ENCODE results near the gene HOXA3.
A peak's percentile ranks its signal among the peaks of the same experiment; 100 is the strongest.

Gene HOXA3

GRCh38 chr7:27151931-27152815 lies at the start of gene HOXA3:
Gene HOXA3 (minus strand): TSS chr7:27152583. CDS start chr7:27110640, 41,943 bp downstream.
- in situ Hi-C loops (cut with MboI; ENCODE audit: low pct_unique_long_range_greater_than_20kb, low sequenced_read_pairs): loop anchor here (10.0 to 25.0 kb wide), 2 partner anchors 297 to 1290 kb away; no protein-coding TSS in a partner anchor
- peak; percentile 52 for DNase-seq

DNA sequence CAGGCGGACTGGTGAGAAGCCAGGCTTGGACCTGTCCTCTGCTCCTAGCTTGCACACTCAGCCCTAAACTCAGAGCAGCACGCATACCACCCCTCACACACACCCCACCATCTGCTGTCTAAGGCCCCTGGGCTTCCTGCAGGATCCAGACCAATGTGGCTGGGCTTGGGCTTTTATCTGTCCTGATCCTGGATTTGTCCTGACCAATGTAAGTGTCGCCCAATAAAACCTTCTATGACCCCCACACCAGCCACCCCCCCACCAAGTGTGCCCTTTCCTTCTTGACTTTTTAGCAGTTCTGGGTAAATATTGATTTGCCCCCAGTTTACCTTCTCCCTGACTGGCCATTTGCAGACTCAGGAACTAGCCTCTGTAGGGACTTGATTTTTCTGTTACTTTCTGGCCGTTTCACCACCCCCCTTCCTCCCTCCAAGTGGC lies 49.2 kb upstream of the HOXA3 start:
- peak; percentile 60 for DNase-seq
- in situ Hi-C loops (cut with MboI; ENCODE audit: low pct_unique_long_range_greater_than_20kb, low sequenced_read_pairs): no loop called here

- in situ Hi-C loops (cut with MboI; ENCODE audit: low pct_unique_long_range_greater_than_20kb, low sequenced_read_pairs): no loop called here
- DNase-seq: peak; percentile 85
Measured at GRCh38 chr7:27200761-27201579, 48.6 kb upstream of the HOXA3 start.

GRCh38 chr7:27199849-27200760 lies 47.7 kb upstream of the HOXA3 start, which contains the start of gene HOXA13:
Gene HOXA13 (minus strand): TSS chr7:27200091. CDS start chr7:27200077, 14 bp downstream.
- DNase-seq: peak; percentile 90
- in situ Hi-C loops (cut with MboI; ENCODE audit: low pct_unique_long_range_greater_than_20kb, low sequenced_read_pairs): loop anchor here (25.0 kb wide), 1 partner anchor 838 kb away; no protein-coding TSS in a partner anchor

GRCh38 chr7:27198871-27199801 lies 46.8 kb upstream of the HOXA3 start:
- in situ Hi-C loops (cut with MboI; ENCODE audit: low pct_unique_long_range_greater_than_20kb, low sequenced_read_pairs): loop anchor here (25.0 kb wide), 1 partner anchor 837 kb away; no protein-coding TSS in a partner anchor
- DNase-seq: no peak

DNA sequence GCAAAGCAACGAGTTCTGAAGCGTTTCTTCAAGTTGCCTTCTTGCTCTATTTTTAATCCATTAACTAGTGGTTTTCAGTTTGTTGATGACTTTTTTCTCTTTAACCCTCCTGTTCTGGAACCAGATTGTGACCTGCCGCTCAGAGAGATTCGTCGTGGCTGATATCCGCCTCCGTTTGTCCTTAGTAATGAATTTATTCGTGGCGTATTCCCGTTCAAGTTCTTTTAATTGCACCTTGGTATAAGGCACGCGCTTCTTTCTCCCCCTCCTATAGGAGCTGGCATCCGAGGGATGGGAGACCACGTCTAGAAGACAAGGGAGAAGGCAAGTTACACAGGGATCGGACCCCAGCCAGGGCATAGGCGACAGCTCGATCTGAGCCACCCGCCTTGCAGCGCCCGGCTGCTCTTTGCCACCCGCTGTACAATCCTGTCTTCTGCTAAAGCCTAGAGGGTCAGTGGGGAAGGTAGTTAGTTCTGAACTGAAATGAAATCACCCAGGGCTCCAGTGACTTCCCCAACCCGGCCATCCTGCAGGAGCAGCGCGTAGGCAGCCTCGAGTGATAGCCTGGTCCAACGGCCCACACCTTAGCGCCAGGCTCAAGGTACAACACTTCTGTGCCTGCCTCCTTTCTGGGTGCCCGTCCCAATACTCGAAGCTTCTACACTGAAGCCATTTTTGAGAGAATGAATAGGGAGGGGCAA lies 45.9 kb upstream of the HOXA3 start:
- DNase-seq: peak; percentile 55
- in situ Hi-C loops (cut with MboI; ENCODE audit: low pct_unique_long_range_greater_than_20kb, low sequenced_read_pairs): loop anchor here (25.0 kb wide), 1 partner anchor 836 kb away; no protein-coding TSS in a partner anchor

GRCh38 chr7:27197137-27198042 lies 45.0 kb upstream of the HOXA3 start:
- in situ Hi-C loops (cut with MboI; ENCODE audit: low pct_unique_long_range_greater_than_20kb, low sequenced_read_pairs): loop anchor here (25.0 kb wide), 1 partner anchor 835 kb away; no protein-coding TSS in a partner anchor
- DNase-seq: no peak

GRCh38 chr7:27196287-27196767 lies 43.9 kb upstream of the HOXA3 start:
- in situ Hi-C loops (cut with MboI; ENCODE audit: low pct_unique_long_range_greater_than_20kb, low sequenced_read_pairs): loop anchor here (25.0 kb wide), 1 partner anchor 834 kb away; no protein-coding TSS in a partner anchor
- DNase-seq: peak; percentile 84

GRCh38 chr7:27194686-27195379 lies 42.5 kb upstream of the HOXA3 start:
- DNase-seq: no peak
- in situ Hi-C loops (cut with MboI; ENCODE audit: low pct_unique_long_range_greater_than_20kb, low sequenced_read_pairs): loop anchor here (25.0 kb wide), 1 partner anchor 833 kb away; no protein-coding TSS in a partner anchor

DNA sequence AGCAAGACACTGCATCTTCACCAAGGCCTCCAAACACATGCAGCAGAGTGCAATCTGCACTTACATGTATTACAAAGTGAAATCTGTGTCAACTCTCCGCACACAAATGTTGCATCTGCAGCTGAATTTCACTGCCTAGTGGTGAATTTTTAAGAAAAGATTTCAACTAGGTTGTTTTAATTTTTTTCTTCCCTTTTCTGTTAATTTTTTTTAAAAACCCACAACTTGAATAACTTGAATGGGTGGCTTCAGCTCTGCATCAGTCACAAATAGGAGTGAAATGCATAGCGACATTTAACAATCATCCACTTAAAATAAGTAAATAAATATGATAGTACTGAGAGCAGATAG lies 41.6 kb upstream of the HOXA3 start:
- in situ Hi-C loops (cut with MboI; ENCODE audit: low pct_unique_long_range_greater_than_20kb, low sequenced_read_pairs): loop anchor here (25.0 kb wide), 1 partner anchor 832 kb away; no protein-coding TSS in a partner anchor
- DNase-seq: no peak

- in situ Hi-C loops (cut with MboI; ENCODE audit: low pct_unique_long_range_greater_than_20kb, low sequenced_read_pairs): loop anchor here (25.0 kb wide), 1 partner anchor 831 kb away; no protein-coding TSS in a partner anchor
- no peak for DNase-seq
Measured at GRCh38 chr7:27193335-27194001, 41.1 kb upstream of the HOXA3 start.

- in situ Hi-C loops (cut with MboI; ENCODE audit: low pct_unique_long_range_greater_than_20kb, low sequenced_read_pairs): loop anchor here (25.0 kb wide), 1 partner anchor 830 kb away; no protein-coding TSS in a partner anchor
- peak; percentile 64 for DNase-seq
Measured at GRCh38 chr7:27192546-27193334, 40.4 kb upstream of the HOXA3 start.

GRCh38 chr7:27191833-27192545 lies 39.6 kb upstream of the HOXA3 start:
- in situ Hi-C loops (cut with MboI; ENCODE audit: low pct_unique_long_range_greater_than_20kb, low sequenced_read_pairs): loop anchor here (25.0 kb wide), 1 partner anchor 830 kb away; no protein-coding TSS in a partner anchor
- no peak for DNase-seq

Measured in KBM-7 (cell line).